AG09309 (cell line): ENCODE results near the gene PPP1R1B.
A peak's percentile ranks its signal among the peaks of the same experiment; 100 is the strongest.

ENCODE experiments used
- DNase-seq: peaks from one replicate; pipeline ENCODE4 v3.0.0-alpha.2; 2010; ENCODE audit warnings: low read depth
- H3K4me3 ChIP-seq: 2 replicates; pipeline ENCODE4 v1.5.1; 2011; ENCODE audit warnings: mild to moderate bottlenecking, low read depth, low read length, moderate library complexity; ENCODE audit not compliant: control insufficient read depth
- CTCF ChIP-seq: IDR thresholded peaks from 2 replicates; pipeline ENCODE4 v1.5.1; 2011; ENCODE audit warnings: mild to moderate bottlenecking, low read depth, low read length, inconsistent platforms; ENCODE audit not compliant: insufficient read depth, control insufficient read depth; ENCODE audit errors: missing control alignments

Gene PPP1R1B

DNA sequence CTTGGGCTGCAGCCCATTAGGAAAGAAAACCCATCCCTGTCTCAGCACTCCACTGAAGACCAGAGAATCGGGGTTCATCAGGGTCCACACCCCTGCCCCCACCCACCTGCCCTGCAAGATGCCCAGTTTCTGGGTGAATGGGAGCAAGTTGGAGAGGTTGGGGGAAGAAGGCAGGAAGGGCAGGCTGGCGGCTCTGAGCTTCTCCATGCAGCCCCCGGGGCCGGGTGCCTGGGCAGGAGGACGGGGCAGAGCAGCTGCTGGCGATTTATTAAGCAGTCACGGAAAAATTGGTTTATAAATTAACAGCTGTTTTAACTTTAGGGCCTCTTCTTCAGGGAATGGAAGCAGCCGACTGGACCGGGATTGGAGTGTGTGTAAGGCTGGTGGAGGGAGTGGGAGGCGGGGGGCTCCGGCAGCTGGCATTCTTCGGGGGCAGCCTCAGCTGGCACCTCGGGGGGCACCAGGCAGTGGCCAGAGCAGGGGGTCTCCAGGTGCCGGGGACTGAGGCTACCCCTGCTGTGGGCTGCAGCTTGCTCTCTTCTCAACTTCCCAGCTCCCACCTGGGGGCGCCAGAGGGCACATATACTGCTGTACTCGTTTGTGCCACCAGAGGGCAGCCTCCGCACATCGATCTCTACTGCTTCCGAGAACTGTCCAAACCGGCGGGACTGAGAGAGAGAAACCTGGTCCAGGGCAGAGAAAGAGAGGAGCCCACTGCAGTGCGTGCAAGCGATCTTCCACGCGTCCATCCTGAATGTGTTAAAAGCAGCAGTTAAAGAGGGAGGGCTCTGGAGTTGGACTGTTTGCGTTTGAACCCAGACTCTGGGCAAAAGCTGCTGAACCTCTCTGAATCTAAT is 5.0 kb upstream of the PPP1R1B start:
- H3K4me3 ChIP-seq: no peak overlapping the region
- DNase-seq: peak; percentile 23
- peak; percentile 100 for TF ChIP-seq CTCF

DNA sequence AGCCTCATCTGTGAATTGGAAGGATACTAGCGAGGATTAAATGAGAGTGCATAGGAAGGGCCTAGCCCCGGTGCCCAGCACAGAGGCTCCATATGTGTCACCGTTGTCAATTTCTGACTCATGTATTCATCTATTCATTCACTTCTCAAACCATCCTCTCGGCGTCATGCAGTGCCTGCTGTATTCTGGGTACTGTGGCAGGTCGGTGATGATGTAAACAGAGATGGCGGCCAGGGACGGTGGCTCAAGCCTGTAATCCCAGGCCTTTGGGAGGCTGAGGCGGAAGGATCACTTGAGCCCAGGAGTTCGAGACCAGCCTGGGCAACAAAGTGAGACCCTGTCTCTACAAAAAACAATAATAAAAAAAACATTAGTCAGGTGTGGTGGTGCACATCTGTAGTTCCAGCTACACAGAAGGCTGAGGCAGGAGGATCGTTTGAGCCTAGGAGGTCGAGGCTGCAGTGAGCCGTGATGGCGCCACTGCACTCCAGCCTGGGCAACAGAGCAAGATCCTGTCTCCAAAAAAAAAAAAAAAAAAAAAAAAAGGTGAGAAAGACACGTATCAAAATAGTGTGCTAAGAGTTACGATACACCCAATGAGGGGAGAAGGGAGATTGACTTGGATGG is 4.3 kb upstream of the PPP1R1B start:
- no peak overlapping the region for H3K4me3 ChIP-seq
- TF ChIP-seq CTCF: no peak
- DNase-seq: no peak

DNA sequence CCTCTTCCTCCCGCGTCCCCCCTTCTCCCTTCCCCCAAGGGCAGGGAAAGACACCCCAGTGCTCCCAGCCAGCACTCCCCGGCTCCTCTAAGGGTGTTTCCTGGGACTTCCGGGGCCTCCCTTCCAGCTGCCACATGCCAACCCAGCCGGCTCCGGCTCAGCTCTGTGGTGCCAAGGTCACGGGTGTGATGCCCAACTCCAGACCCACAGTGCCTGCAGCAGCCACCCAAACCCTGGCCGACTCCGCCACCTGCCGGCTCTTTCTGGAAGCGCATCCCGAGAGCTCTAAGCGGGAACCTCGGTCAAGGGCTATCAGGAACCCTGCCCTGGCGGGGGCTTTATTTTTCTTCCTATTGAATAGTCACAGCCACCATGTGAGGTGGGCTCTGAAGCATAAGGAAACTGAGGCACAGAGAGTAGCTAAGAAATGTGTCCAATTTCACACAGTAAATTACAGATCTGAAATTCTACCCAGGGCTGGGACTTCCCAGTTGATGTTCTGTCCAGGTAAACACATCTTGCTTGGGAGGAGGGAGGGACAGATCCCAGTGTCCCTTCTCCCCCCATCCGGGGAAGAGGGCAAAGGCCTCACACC is 3.3 kb upstream of the PPP1R1B start:
- no peak overlapping the region for H3K4me3 ChIP-seq
- peak; percentile 97 for TF ChIP-seq CTCF
- no peak for DNase-seq

- no peak overlapping the region for H3K4me3 ChIP-seq
- no peak for TF ChIP-seq CTCF
- no peak for DNase-seq
Measured at GRCh38 chr17:39624313-39624712, 2.4 kb upstream of the PPP1R1B start.

DNA sequence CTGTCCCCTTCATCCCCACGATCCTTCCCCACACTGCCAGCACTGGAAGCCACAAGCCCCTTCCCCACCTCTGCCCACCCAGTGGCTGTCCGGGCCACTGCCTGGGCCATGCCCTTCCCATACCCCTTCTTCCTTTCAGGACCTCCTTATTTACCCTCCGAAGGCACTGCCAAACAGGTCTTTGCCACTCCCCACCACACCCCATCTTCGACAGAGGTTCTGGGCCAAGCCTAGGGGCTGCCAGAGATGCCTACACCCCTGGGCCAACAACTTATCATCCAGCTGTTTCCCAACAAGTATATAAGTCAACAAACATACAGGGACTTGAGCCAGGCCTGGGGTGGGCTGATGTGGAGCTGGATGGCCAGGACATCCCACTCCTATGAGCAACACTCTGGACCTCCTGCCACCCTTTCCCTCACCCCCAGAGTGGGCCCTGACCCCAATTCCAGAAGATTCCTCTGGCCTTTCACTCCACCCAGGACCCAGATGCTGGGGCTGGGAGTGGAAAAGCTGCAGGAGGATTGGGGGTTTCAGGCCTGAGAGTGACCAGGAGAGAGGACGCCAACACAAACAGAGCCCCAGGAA is 1.5 kb upstream of the PPP1R1B start:
- H3K4me3 ChIP-seq: no peak overlapping the region
- DNase-seq: no peak
- no peak for TF ChIP-seq CTCF

DNA sequence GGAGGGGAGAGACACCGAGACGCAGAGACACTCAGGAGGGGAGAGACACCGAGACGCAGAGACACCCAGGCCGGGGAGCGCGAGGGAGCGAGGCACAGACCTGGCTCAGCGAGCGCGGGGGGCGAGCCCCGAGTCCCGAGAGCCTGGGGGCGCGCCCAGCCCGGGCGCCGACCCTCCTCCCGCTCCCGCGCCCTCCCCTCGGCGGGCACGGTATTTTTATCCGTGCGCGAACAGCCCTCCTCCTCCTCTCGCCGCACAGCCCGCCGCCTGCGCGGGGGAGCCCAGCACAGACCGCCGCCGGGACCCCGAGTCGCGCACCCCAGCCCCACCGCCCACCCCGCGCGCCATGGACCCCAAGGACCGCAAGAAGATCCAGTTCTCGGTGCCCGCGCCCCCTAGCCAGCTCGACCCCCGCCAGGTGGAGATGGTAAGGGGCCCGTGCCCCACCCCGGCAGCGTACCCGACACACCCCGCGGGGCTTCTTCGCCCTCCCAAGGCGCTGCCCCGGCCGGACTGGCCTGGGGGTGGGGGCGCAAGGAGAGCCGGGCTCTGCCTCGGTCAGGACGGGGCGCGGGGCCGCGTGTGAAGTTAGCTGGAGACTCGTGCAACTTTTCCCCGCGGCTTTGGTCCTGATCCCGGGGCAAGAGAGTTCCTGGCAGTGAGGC is 427 bp downstream of the PPP1R1B start:
- TF ChIP-seq CTCF: no peak
- no peak overlapping the region; the same call in 1 of the 2 replicates for H3K4me3 ChIP-seq
- no peak for DNase-seq
